HG03575 (cell line): ENCODE data around the gene CHST9.
"Not testable (repeated sequence)": the region's sequence is repeated elsewhere in the genome, so short reads cannot be mapped to it uniquely, and the experiment has no call there.

Experiments used
- ATAC-seq: cut with Tn5 transposase; IDR thresholded peaks from one replicate; pipeline ENCODE4 v1.9.1; 2021; ENCODE audit not compliant: unreplicated experiment, insufficient number of reproducible peaks, low FRiP score; ENCODE audit errors: extremely low read depth

The CHST9 gene

DNA sequence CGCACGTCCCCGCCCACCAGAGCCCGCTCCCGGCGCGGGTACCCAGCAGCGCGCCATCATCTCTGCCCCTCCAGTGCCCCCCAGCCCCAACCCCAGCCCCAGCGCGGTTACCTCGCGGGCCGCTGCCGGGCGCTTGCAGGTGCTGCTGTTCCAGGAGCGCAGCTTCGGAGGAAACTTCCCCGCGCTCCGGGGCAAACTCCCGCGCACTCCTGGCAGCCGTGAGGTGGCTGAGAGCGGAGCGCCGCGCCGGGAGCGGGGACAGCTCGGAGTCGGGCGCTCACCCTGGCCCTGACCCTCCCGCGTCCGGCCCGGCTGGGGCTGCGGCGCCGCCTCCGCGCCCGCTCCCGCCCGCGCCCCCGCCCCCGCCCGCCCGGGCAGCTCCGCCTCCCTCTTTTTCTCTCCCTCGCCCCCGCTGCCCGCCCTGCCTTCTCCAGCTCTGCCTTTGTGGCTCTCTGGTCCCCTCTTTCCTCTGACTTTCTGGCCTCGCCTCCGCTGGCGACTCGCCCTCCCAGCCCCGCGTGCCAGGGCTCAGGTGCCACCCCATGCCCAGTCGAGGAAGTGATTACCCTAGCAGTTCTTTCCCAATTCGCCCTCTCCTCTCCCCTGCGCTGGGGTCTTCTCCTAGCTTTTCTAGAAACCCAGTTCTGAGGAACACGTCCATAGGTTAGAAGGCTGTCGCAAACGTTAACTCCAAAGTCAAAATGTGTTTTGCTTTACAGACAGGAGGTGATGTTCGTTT lies at the start of gene CHST9:
CHST9 (minus strand) TSS at position 284 of the 739 bp plus-strand sequence. CDS start 42,499 bp downstream, outside the sequence.
- ATAC-seq = no peak

GRCh38 chr18:27232355-27232754 lies 47.2 kb upstream of the CHST9 start:
- ATAC-seq = not testable (repeated sequence)

- not testable (repeated sequence) for ATAC-seq
Observed at GRCh38 chr18:27231671-27232070, 46.6 kb upstream of the CHST9 start.

- not testable (repeated sequence) for ATAC-seq
Observed at GRCh38 chr18:27231221-27231620, 46.1 kb upstream of the CHST9 start.

DNA sequence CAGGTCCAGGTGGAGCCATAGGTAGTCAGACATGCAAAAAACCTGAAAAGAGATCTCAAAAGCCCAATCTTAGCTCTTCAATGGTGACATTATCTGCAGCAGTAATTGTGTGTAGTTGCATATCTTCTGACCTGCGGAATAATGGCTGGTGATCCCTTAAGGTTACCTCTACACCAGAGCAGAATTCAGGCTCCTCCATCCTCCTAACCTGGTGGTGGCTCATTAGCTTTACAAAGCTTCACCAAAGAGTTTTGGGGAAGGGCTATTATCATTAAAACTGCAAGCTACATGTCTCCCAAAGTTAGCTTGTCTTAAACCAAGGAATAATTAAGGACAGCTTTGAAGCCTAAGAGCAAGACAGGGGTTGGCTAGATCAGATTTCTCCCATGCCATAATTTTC lies 42.6 kb upstream of the CHST9 start:
- ATAC-seq = no peak

DNA sequence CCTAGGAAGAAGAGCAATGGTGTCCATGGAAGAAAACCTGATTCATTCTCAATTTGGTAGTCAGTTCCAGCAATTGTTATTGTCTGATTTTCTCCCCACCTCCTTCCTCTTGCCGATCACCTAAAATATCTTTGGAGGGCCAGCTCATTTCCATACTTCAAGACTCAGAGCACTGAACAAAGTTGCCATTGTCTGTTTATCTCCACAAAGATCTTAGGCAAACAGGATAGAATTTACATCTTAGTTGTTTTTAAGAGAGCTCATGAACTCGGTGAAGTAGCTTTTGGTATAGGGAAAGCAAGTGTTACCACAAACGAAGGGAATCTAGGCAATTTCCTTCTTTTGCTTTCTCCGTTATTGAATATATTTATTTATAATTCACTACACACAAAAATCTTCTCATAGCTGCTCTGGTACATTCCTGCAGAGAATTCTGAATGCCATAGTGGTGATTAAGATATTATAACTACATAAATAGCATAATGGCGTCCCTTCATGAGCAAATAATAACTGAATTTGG lies 41.5 kb upstream of the CHST9 start:
- ATAC-seq = no peak

DNA sequence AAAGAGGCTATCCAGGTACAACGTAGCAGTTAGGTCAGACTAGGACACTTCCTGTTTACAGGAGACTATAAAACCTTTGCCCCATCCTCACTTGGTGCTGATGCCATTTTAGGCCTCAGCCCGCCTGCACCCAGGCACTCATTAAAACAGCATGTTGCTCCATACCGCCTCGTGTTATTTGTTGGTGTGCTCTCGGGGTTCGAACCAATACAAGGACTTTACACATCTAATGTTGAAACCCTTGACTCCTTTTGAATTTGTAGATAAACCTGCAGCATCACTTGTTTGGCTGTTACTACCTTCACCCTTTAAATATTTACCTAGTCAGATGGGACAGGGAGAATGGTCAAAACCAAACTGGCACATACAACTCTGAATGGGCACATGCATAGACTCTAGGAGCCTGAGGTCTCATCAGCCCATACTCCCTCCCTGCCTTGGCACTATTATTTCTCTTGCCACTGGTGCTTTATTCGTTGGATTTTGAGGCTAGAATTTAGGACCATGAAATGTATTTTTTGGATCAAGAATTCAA lies 40.9 kb upstream of the CHST9 start:
- ATAC-seq = no peak

DNA sequence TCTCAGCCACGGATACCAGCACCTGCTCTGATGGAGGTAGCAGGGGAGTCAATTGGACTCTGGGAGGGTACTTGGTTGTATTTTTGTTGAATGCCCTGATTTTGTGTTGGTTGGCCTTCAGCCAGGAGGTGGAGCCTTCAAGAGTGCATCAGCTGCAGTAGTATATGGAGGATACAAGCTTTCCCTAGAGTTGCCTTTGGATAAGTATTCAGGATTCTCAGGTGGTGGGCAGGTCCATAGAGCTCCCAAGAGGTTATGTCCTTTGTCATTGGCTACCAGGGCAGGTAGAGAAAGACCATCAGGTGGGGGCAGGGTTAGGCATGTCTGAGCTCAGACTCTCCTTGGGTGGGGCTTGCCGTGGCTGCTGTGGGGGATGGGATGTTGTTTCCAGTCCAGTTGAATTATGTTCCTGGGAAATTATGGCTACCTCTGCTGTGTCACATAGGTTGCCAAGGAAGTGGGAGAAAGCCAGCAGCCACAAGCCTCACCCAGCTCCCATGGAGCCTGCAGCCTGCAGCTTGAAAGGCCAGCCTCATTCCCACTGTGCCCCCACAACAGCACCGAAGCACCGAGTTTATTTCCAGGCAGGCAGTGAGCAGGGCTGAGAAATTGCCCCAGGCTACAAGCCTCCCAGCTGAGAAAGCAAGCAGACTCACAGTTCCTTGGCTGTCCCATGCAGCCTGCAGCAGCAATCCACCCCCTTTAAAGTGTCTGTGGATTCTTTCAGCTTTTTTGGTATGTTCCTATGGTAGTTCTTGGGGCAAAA lies 38.6 kb upstream of the CHST9 start:
- ATAC-seq = no peak

- ATAC-seq = no peak
Observed at GRCh38 chr18:27214831-27215230, 29.7 kb upstream of the CHST9 start.

GRCh38 chr18:27213123-27213717 lies 28.1 kb upstream of the CHST9 start:
- ATAC-seq = no peak

DNA sequence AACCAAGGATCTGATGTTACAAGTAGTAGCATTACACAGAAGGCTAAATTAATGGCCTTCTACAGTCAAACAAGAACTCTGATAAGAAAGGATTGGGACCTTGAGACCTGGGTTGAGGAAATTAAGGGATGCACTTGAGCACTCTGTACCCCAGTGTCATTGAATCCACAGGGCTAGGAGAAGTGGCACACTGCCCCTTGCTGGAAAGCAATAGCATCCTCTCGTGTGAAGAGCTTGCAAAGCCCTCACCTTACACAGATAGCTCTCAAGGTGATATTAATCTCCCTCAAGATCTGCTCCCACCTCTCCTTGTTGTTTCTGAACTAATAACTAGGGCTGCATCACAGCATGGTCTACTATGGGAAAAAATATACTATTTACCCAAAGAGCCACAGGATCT lies 26.5 kb upstream of the CHST9 start:
- ATAC-seq = no peak

GRCh38 chr18:27206411-27206810 lies 21.3 kb upstream of the CHST9 start:
- ATAC-seq = no peak

GRCh38 chr18:27202741-27203140 lies 17.6 kb upstream of the CHST9 start:
- no peak for ATAC-seq

- no peak for ATAC-seq
Observed at GRCh38 chr18:27198036-27198435, 12.9 kb upstream of the CHST9 start.

DNA sequence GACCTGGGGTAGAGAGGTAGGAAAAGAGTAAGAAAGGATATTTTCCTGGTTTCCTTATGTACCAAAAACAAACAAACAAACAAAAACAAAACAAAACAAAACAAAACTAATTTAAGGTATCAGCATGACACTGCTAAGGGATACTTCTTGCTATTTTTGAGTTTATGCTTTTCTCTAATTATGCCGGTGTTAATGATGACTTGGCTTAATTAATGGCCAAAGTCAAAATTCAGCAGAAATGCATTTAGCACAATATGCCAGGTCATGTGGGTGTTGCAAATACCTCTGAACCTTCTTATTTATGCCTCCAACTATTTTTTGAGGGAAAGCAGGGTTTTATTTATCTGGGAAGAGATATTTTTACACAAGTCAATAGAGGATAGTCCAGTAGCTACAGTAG lies 3.2 kb upstream of the CHST9 start:
- ATAC-seq = no peak

DNA sequence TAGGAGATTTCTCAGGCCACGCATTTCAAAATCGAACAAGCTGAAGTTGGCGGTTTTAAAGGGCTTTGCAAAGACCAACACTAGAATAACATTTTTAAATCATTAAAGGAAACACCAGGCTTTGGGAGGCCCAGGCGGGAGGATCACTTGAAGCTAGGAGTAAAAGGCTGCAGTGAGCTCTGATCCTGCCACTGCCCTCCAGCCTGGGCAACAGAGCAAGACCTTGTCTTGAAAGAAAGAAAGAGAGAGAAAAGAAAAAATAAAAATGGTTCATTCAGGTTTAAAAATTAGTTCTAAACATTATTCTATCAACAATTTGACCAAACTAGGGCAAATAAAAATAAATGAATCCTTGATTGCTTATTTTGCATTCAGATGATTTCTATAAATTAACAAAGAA lies 789 bp upstream of the CHST9 start:
- ATAC-seq = no peak

DNA sequence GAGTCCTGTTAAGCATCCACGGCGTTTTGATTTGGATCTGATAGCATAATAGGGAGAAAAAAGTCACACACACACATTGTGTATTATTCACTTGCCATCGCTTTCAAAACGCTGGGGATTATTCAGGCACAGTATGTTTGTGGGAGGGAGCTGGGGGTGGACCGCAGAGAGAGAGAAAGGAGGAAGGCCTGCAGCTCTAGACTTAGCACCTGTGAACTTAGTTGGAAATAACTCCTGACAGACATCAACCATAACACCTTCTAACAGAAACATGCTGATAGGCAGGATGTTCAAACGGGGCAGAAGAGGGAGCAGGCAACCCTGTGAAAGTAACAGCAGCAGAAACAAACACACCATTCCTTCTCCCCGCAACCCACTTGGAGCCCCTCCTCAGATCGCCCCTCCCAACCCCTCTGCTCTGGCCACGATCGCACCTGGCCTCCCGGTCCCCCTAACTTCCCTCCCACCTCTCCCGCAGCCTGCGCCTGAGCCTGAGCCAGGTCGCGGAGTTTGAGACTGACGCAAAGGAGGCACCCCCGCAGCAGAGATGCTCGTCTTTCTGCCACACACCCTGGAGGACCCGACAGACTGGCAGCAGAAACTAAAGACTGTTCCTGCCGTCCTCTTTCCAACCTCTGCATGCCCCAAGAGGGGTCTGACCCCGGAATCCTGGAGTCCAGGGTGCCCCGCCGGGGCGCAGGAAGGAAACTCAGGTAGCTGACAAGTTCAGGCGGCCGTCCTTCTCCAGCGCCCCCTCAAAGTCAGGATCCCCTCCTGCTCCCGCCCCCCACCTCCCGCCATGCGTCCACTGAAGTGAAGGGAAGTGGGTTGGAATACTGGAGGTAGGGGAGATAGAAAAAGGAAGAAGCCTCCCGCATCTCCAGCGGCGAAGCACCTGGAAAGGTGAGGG lies 738 bp downstream of the CHST9 start:
- no peak for ATAC-seq

GRCh38 chr18:27181726-27182125 lies 3.4 kb downstream of the CHST9 start:
- ATAC-seq = no peak

- no peak for ATAC-seq
Observed at GRCh38 chr18:27178424-27178823, 6.7 kb downstream of the CHST9 start.
